KOPT-K1 (cell line): Measurements from ENCODE around the gene PRMT3.
"Not testable (repeated sequence)": the region's sequence is repeated elsewhere in the genome, so short reads cannot be mapped to it uniquely, and the experiment has no call there.

Source experiments
- H3K27ac ChIP-seq: fragments of 200-600 bp; sonication (generic); 2 replicates; pipeline ENCODE4 v1.5.1; 2016; ENCODE audit warnings: antibody characterized with exemption, mild to moderate bottlenecking, low read depth, low read length; ENCODE audit not compliant: poor library complexity, severe bottlenecking
- H3K36me3 ChIP-seq: fragments of 200-600 bp; sonication (generic); 2 replicates; pipeline ENCODE4 v1.5.1; 2017; ENCODE audit warnings: antibody characterized with exemption, mild to moderate bottlenecking, low read length, moderate library complexity; ENCODE audit not compliant: insufficient read depth
- H3K9me3 ChIP-seq: fragments of 200-600 bp; sonication (generic); 2 replicates; pipeline ENCODE4 v1.5.1; 2017; ENCODE audit warnings: antibody characterized with exemption, low read length, mild to moderate bottlenecking; ENCODE audit not compliant: insufficient read depth, poor library complexity, severe bottlenecking

The PRMT3 gene

GRCh38 chr11:20459865-20460264 is 72.3 kb downstream of the PRMT3 start:
- Histone ChIP-seq H3K27ac (no peak overlapping the region), H3K36me3 (peaks cover 59% of the 10 kb centered on the region), H3K9me3 (no peaks in the 10 kb centered on the region)

GRCh38 chr11:20464518-20464917 is 77.0 kb downstream of the PRMT3 start:
- Histone ChIP-seq H3K36me3 (peaks cover 75% of the 10 kb centered on the region), H3K27ac (no peak overlapping the region), H3K9me3 (no peaks in the 10 kb centered on the region)

GRCh38 chr11:20467487-20468185 is 80.1 kb downstream of the PRMT3 start:
- no peak overlapping the region for H3K27ac ChIP-seq
- peaks cover 79% of the 10 kb centered on the region for H3K36me3 ChIP-seq
- H3K9me3 ChIP-seq = no peaks in the 10 kb centered on the region

GRCh38 chr11:20470348-20470747 is 82.8 kb downstream of the PRMT3 start:
- H3K27ac ChIP-seq = no peak overlapping the region
- H3K9me3 ChIP-seq = no peaks in the 10 kb centered on the region
- peaks cover 62% of the 10 kb centered on the region for H3K36me3 ChIP-seq

GRCh38 chr11:20471929-20472328 is 84.4 kb downstream of the PRMT3 start:
- H3K9me3 ChIP-seq, H3K27ac ChIP-seq: not testable (repeated sequence)
- peaks cover 54% of the 10 kb centered on the region for H3K36me3 ChIP-seq

- Histone ChIP-seq H3K9me3 (no peaks in the 10 kb centered on the region), H3K36me3 (peaks cover 42% of the 10 kb centered on the region), H3K27ac (no peak overlapping the region)
Measured at GRCh38 chr11:20474176-20474881, 86.8 kb downstream of the PRMT3 start.

GRCh38 chr11:20474882-20475517 is 87.5 kb downstream of the PRMT3 start:
- H3K9me3 ChIP-seq = no peaks in the 10 kb centered on the region
- H3K36me3 ChIP-seq = peaks cover 43% of the 10 kb centered on the region
- H3K27ac ChIP-seq = no peak overlapping the region

GRCh38 chr11:20477418-20478090 is 90.0 kb downstream of the PRMT3 start:
- Histone ChIP-seq H3K36me3 (peaks cover 46% of the 10 kb centered on the region), H3K9me3 (no peaks in the 10 kb centered on the region), H3K27ac (no peak overlapping the region)

- peaks cover 17% of the 10 kb centered on the region for H3K9me3 ChIP-seq
- no peak overlapping the region for H3K27ac ChIP-seq
- peaks cover 57% of the 10 kb centered on the region for H3K36me3 ChIP-seq
Measured at GRCh38 chr11:20479513-20479912, 92.0 kb downstream of the PRMT3 start.

GRCh38 chr11:20483931-20484330 is 96.4 kb downstream of the PRMT3 start:
- H3K36me3 ChIP-seq = peaks cover 67% of the 10 kb centered on the region
- no peak overlapping the region for H3K27ac ChIP-seq
- peaks cover 21% of the 10 kb centered on the region for H3K9me3 ChIP-seq

- H3K27ac ChIP-seq = not testable (repeated sequence)
- H3K36me3 ChIP-seq = peaks cover 66% of the 10 kb centered on the region
- H3K9me3 ChIP-seq = peaks cover 21% of the 10 kb centered on the region
Measured at GRCh38 chr11:20484416-20484815, 96.9 kb downstream of the PRMT3 start.

GRCh38 chr11:20488352-20488751 is 100.8 kb downstream of the PRMT3 start:
- H3K27ac ChIP-seq = no peak overlapping the region
- H3K9me3 ChIP-seq = peaks cover 15% of the 10 kb centered on the region
- H3K36me3 ChIP-seq = peaks cover 44% of the 10 kb centered on the region

GRCh38 chr11:20489948-20490347 is 102.4 kb downstream of the PRMT3 start:
- H3K9me3 ChIP-seq = no peaks in the 10 kb centered on the region
- H3K36me3 ChIP-seq = peaks cover 44% of the 10 kb centered on the region
- H3K27ac ChIP-seq = no peak overlapping the region

- Histone ChIP-seq H3K36me3 (peaks cover 61% of the 10 kb centered on the region), H3K27ac (no peak overlapping the region), H3K9me3 (no peaks in the 10 kb centered on the region)
Measured at GRCh38 chr11:20493340-20493739, 105.8 kb downstream of the PRMT3 start.

- Histone ChIP-seq H3K36me3 (peaks cover 71% of the 10 kb centered on the region), H3K9me3 (no peaks in the 10 kb centered on the region), H3K27ac (no peak overlapping the region)
Measured at GRCh38 chr11:20497124-20497792, 109.7 kb downstream of the PRMT3 start.
